K562 (cell line): Measurements from ENCODE around the gene FAM174C.

ENCODE experiments used
- BCL6 ChIP-seq: fragments of 250-450 bp; sonication (Bioruptor Pico); IDR thresholded peaks from 2 replicates; pipeline ENCODE4 v1.4.0; 2020
- BRCA1 ChIP-seq, 2 experiments: fragments of 450-650 bp in 1 of 2; sonication (generic) in 1 of 2; formaldehyde crosslinking in 1 of 2; IDR thresholded peaks; 2 replicates each; pipeline versions ENCODE4 v1.5.0 to v1.6.1; 2017 to 2020; ENCODE audit warnings: mild to moderate bottlenecking in 1 of 2, missing genetic modification reagents in 1 of 2
- CHD1 ChIP-seq: fragments of 200-600 bp; sonication (generic); IDR thresholded peaks from one replicate; pipeline ENCODE4 v1.6.1; 2012; ENCODE audit warnings: mild to moderate bottlenecking, moderate library complexity, low read length, inconsistent platforms
- CHD4 ChIP-seq: fragments of 200-600 bp; sonication (generic); IDR thresholded peaks from 3 replicates; pipeline ENCODE4 v1.6.1; 2012; ENCODE audit warnings: low read depth, mild to moderate bottlenecking, mixed read lengths, low read length, inconsistent platforms; ENCODE audit not compliant: insufficient read depth, insufficient replicate concordance, poor library complexity, severe bottlenecking
- CTCF ChIP-seq, 3 experiments: IDR thresholded peaks in 2 of 3; conservative IDR thresholded peaks in 1 of 3; 2 replicates each; pipeline ENCODE4 v1.5.1; 2011 to 2012; ENCODE audit warnings: low read length in 3 of 3, mild to moderate bottlenecking in 3 of 3, control low read depth in 2 of 3, improper control_type of control experiment in 1 of 3, inconsistent platforms in 1 of 3, low read depth in 1 of 3, mixed read lengths in 1 of 3, moderate library complexity in 1 of 3; ENCODE audit not compliant: insufficient read depth in 2 of 3
- EZH2 ChIP-seq: IDR thresholded peaks from 2 replicates; pipeline ENCODE4 v1.6.1; 2012; ENCODE audit warnings: low read depth, mild to moderate bottlenecking, inconsistent platforms, low read length, borderline replicate concordance
- GATAD2B ChIP-seq: fragments of 450-650 bp; IDR thresholded peaks from 2 replicates; pipeline ENCODE4 v1.6.1; 2017; ENCODE audit warnings: mild to moderate bottlenecking, borderline replicate concordance
- MAX ChIP-seq: sonication (generic); formaldehyde crosslinking; IDR thresholded peaks from 2 replicates; pipeline ENCODE4 v1.9.0; 2022; ENCODE audit warnings: mild to moderate bottlenecking, missing genetic modification reagents
- MXI1 ChIP-seq: IDR thresholded peaks from 2 replicates; pipeline ENCODE4 v1.6.1; 2011; ENCODE audit warnings: low read depth, mild to moderate bottlenecking, improper control_type of control experiment, low read length
- NRF1 ChIP-seq, 2 experiments: fragments of 450-650 bp; IDR thresholded peaks in 1 of 2; conservative IDR thresholded peaks in 1 of 2; 2 replicates each; pipeline ENCODE4 v1.6.1; 2014; ENCODE audit warnings: mild to moderate bottlenecking in 2 of 2
- POLR2AphosphoS5 ChIP-seq: IDR thresholded peaks from 2 replicates; pipeline ENCODE4 v1.6.1; 2011; ENCODE audit warnings: mild to moderate bottlenecking, low read depth, low read length, moderate library complexity; ENCODE audit not compliant: control insufficient read depth, insufficient read depth
- TEAD1 ChIP-seq, 2 experiments: fragments of 450-650 bp in 1 of 2; sonication (generic) in 1 of 2; formaldehyde crosslinking; IDR thresholded peaks; 2 replicates each; pipeline versions ENCODE4 v1.4.0 to v1.8.0; 2020 to 2022; ENCODE audit warnings: mild to moderate bottlenecking in 2 of 2, missing genetic modification reagents in 1 of 2
- ZNF121 ChIP-seq: sonication (generic); formaldehyde crosslinking; conservative IDR thresholded peaks from 2 replicates; pipeline ENCODE4 v1.8.0; 2022; ENCODE audit warnings: missing genetic modification reagents
- TF ChIP-seq, protein P1 (sequence below): IDR thresholded peaks from 2 replicates; pipeline ENCODE4 v1.6.1; 2011; ENCODE audit not compliant: insufficient read length; ENCODE audit errors: extremely low read depth

GRCh38 chr19:1241417-1242095 lies 33.8 kb upstream of the FAM174C start, which contains the start of gene ATP5F1D:
- TF ChIP-seq BCL6 (CRISPR knock-in tag) (no peak), MAX (CRISPR knock-in tag) (no peak; the same call in none of the 2 replicates), NRF1 (conservative IDR thresholded peaks at IDR 0.05 in 1 of 2, IDR thresholded peaks at IDR 0.05 in 1 of 2) (peak; percentile 88 to 91), MXI1 (peak; percentile 47), TEAD1 (CRISPR knock-in tag; IDR thresholded peaks at IDR 0.05) (peak; percentile 15 to 38; a peak in 1 of 4 replicates), ZNF121 (CRISPR knock-in tag) (no peak), GATAD2B (peak; percentile 93; the same call in 1 of the 2 replicates), CHD4 (no peak), CHD1 (no peak), CTCF (IDR thresholded peaks at IDR 0.05 in 2 of 3, conservative IDR thresholded peaks at IDR 0.05 in 1 of 3; ENCODE audit: insufficient read depth in 2 of 3, low read depth in 1 of 3, low read length in 3 of 3) (0 out of 6 replicates have a peak, but pooled peaks of 1 of the 3 experiments have one; percentile 9), POLR2AphosphoS5 (no peak), BRCA1 (IDR thresholded peaks at IDR 0.05) (no peak), BRCA1 (CRISPR knock-in tag; IDR thresholded peaks at IDR 0.05) (no peak), EZH2 (no peak)
- TF ChIP-seq, protein P1, sequence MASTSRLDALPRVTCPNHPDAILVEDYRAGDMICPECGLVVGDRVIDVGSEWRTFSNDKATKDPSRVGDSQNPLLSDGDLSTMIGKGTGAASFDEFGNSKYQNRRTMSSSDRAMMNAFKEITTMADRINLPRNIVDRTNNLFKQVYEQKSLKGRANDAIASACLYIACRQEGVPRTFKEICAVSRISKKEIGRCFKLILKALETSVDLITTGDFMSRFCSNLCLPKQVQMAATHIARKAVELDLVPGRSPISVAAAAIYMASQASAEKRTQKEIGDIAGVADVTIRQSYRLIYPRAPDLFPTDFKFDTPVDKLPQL = no peak
